Hepatocyte (in vitro differentiated cells): ENCODE results near the gene CEBPB. TPM values are rescaled to one million over a fixed set of nuclear protein-coding genes. Genes with fewer than 3 reads are reported as not detected.

Experiments
- DNase-seq: peaks from one replicate; pipeline ENCODE4 v3.0.0-alpha.2; 2016; ENCODE audit warnings: low spot score
- H2AFZ ChIP-seq: fragments of 200-600 bp; sonication (generic); 2 replicates; pipeline ENCODE4 v1.6.0; 2016; ENCODE audit warnings: antibody characterized with exemption, mild to moderate bottlenecking
- H3K27ac ChIP-seq: fragments of 200-600 bp; sonication (generic); 2 replicates; pipeline ENCODE4 v1.5.1; 2016; ENCODE audit warnings: mild to moderate bottlenecking
- H3K27me3 ChIP-seq: fragments of 200-600 bp; sonication (generic); 2 replicates; pipeline ENCODE4 v1.6.1; 2016
- H3K36me3 ChIP-seq: fragments of 200-600 bp; sonication (generic); replicated peaks from 2 replicates; pipeline ENCODE4 v1.5.1; 2016; ENCODE audit warnings: low read depth; ENCODE audit not compliant: insufficient read depth
- H3K4me1 ChIP-seq: fragments of 200-600 bp; sonication (generic); 2 replicates; pipeline ENCODE4 v1.5.1; 2016; ENCODE audit warnings: mild to moderate bottlenecking, moderate library complexity; ENCODE audit not compliant: insufficient read depth
- H3K4me2 ChIP-seq: fragments of 200-600 bp; sonication (generic); 2 replicates; pipeline ENCODE4 v1.6.0; 2016
- H3K4me3 ChIP-seq: fragments of 200-600 bp; sonication (generic); 2 replicates; pipeline ENCODE4 v1.5.1; 2016; ENCODE audit warnings: mild to moderate bottlenecking
- H3K79me2 ChIP-seq: fragments of 200-600 bp; sonication (generic); 2 replicates; pipeline ENCODE4 v1.6.0; 2017; ENCODE audit warnings: mild to moderate bottlenecking
- H3K9me2 ChIP-seq: fragments of 200-600 bp; sonication (generic); replicated peaks from 2 replicates; pipeline ENCODE4 v1.6.0; 2017; ENCODE audit warnings: mild to moderate bottlenecking; ENCODE audit not compliant: insufficient read depth
- H3K9me3 ChIP-seq: fragments of 200-600 bp; sonication (generic); 2 replicates; pipeline ENCODE4 v1.5.1; 2016; ENCODE audit warnings: low read depth, mild to moderate bottlenecking
- H4K20me1 ChIP-seq: fragments of 200-600 bp; sonication (generic); 2 replicates; pipeline ENCODE4 v1.6.0; 2016; ENCODE audit warnings: mild to moderate bottlenecking; ENCODE audit not compliant: insufficient read depth, poor library complexity, severe bottlenecking
- EZH2 ChIP-seq: fragments of 200-600 bp; sonication (generic); IDR thresholded peaks from 2 replicates; pipeline ENCODE4 v1.6.1; 2016; ENCODE audit warnings: antibody characterized with exemption, mild to moderate bottlenecking, borderline replicate concordance
- EZH2phosphoT487 ChIP-seq: fragments of 200-600 bp; sonication (generic); IDR thresholded peaks from one replicate; pipeline ENCODE4 v1.6.1; 2018; ENCODE audit warnings: antibody characterized with exemption, mild to moderate bottlenecking, low read depth, moderate library complexity; ENCODE audit not compliant: unreplicated experiment, severe bottlenecking
- WGBS: methylation state at CpG from one replicate; pipeline ENCODE4 v1.1.6; 2016; ENCODE audit warnings: low lambda C conversion rate; ENCODE audit errors: missing lambda C conversion rate; 5-methylcytosine and 5-hydroxymethylcytosine counted together
- polyA plus RNA-seq: library from polyadenylated mRNA; unstranded; fragments of >200 nt; fragmentation: Nextera tagmentation; extraction: Ambion mirVana; gene quantifications from 2 replicates; pipeline ENCODE4 v1.2.1, GENCODE V29; 2016
- total RNA-seq: library from RNA; depleted of rRNA; stranded (reverse); fragments of >200 nt; gene quantifications from 2 replicates; pipeline ENCODE4 v1.2.3, GENCODE V29; 2014
- TF ChIP-seq, protein P1 (sequence below): fragments of 200-600 bp; sonication (generic); IDR thresholded peaks from 2 replicates; pipeline ENCODE4 v1.5.1; 2016; ENCODE audit warnings: antibody characterized with exemption, mild to moderate bottlenecking; ENCODE audit not compliant: poor library complexity

The CEBPB gene
- total and polyA plus RNA-seq, 2 experiments from 2014 or later = 58.9 to 159 TPM

DNA sequence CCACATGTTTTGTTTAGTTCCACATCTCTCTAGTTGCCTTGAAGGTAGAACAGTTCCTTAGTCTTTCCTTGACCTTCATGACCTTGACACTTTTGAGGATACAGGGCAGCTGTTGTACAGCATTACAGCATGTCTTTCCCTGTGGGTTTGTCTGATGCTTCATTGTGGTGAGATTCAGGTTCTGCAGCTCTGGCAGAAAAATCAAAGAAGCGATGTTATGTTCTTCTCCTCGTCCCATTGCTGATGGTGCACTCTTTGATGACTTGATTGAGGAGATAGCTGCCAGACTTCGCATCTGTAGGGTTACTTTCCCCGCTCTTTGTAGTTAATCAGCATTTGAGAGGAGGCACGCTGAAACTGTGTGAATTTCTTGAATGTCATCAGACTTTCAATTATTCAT is 12.0 kb downstream of the CEBPB start:
- Histone ChIP-seq H3K27me3 (no peaks in the 10 kb centered on the region), H3K9me3 (no peaks in the 10 kb centered on the region), H3K4me2 (no peak overlapping the region), H3K4me3 (no peak overlapping the region), H3K79me2 (no peaks in the 10 kb centered on the region), H3K9me2 (no peaks in the 10 kb centered on the region), H3K36me3 (no peaks in the 10 kb centered on the region), H3K4me1 (no peaks in the 10 kb centered on the region), H4K20me1 (no peaks in the 10 kb centered on the region), H3K27ac (no peak overlapping the region), H2AFZ (no peak overlapping the region)
- DNase-seq = no peak
- 92% methylated on average over 5 of the region's 5 CpGs for WGBS
- TF ChIP-seq, protein P1, sequence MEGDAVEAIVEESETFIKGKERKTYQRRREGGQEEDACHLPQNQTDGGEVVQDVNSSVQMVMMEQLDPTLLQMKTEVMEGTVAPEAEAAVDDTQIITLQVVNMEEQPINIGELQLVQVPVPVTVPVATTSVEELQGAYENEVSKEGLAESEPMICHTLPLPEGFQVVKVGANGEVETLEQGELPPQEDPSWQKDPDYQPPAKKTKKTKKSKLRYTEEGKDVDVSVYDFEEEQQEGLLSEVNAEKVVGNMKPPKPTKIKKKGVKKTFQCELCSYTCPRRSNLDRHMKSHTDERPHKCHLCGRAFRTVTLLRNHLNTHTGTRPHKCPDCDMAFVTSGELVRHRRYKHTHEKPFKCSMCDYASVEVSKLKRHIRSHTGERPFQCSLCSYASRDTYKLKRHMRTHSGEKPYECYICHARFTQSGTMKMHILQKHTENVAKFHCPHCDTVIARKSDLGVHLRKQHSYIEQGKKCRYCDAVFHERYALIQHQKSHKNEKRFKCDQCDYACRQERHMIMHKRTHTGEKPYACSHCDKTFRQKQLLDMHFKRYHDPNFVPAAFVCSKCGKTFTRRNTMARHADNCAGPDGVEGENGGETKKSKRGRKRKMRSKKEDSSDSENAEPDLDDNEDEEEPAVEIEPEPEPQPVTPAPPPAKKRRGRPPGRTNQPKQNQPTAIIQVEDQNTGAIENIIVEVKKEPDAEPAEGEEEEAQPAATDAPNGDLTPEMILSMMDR = no peak
- TF ChIP-seq EZH2phosphoT487 = no peak
- no peak for TF ChIP-seq EZH2

DNA sequence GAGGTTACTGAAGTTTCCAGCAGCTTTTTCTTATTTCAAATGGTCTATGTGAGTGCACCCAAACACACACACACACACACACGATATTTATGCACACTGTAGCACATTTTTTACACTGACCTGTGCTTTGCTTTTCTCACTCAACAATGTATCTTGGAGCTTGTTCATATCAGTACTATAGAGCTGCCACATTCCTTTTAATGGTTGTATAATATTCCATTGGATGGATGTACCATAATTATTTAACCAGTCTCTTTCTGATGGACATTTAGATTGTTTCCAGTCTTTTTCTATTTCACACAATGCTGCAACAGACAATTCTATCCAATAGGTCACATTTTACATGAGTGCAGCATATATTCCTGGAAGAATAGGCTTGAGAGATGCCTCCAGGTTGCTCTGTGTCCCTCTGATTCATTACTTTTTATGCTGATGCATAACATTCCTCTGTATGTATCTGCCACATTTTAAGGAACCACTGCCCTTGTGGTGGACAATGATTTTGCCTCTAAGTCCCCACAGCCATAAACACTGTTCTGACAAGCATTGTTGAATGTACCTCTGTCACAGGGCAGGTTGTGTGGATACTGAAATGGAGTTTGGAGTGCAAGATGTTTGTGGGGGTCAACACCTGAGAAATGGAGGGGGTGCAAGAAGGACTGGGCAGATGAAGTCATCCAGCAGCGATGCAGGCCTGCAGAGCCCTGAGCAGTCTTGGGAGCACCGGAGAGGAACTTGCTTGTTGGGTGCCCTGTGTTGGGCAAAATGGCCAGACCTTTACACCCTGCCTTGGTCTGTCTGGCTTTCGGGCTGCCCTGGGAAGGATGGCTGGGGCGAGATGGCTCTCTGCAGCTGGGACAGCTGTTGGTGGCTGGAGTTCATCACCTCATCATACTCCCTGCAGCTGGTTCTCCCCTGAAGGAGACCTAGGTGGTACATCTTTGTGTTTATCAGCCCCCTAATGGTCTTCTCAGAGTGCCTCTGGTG is 13.6 kb downstream of the CEBPB start:
- Histone ChIP-seq H3K9me3 (no peaks in the 10 kb centered on the region), H3K4me2 (no peak overlapping the region), H3K79me2 (no peaks in the 10 kb centered on the region), H3K27me3 (no peaks in the 10 kb centered on the region), H3K4me1 (no peaks in the 10 kb centered on the region), H3K4me3 (no peak overlapping the region), H4K20me1 (no peaks in the 10 kb centered on the region), H3K36me3 (no peaks in the 10 kb centered on the region), H3K27ac (no peak overlapping the region), H2AFZ (no peak overlapping the region), H3K9me2 (no peaks in the 10 kb centered on the region)
- TF ChIP-seq EZH2 (no peak), EZH2phosphoT487 (no peak)
- TF ChIP-seq, protein P1 = no peak
- DNase-seq = no peak
- WGBS = 96% methylated on average over 5 of the region's 5 CpGs

GRCh38 chr20:50207026-50207425 is 16.4 kb downstream of the CEBPB start:
- H3K4me1 ChIP-seq = no peaks in the 10 kb centered on the region
- H3K27ac ChIP-seq = no peak overlapping the region
- no peaks in the 10 kb centered on the region for H4K20me1 ChIP-seq
- no peak overlapping the region for H2AFZ ChIP-seq
- 58% methylated on average over 1 of the region's 1 CpG for WGBS
- no peaks in the 10 kb centered on the region for H3K79me2 ChIP-seq
- no peak for DNase-seq
- no peak overlapping the region for H3K4me2 ChIP-seq
- TF ChIP-seq EZH2phosphoT487 (no peak), EZH2 (no peak)
- TF ChIP-seq, protein P1 = no peak
- no peaks in the 10 kb centered on the region for H3K36me3 ChIP-seq
- H3K4me3 ChIP-seq = no peak overlapping the region
- no peaks in the 10 kb centered on the region for H3K27me3 ChIP-seq
- no peaks in the 10 kb centered on the region for H3K9me2 ChIP-seq
- H3K9me3 ChIP-seq = no peaks in the 10 kb centered on the region
